ENCODE measurements around the gene CRYL1. TPM values are rescaled to one million over a fixed set of nuclear protein-coding genes. Genes with fewer than 3 reads are reported as not detected.

CRYL1 gene
- total RNA-seq, 2 experiments from 2014 or later = 8.5 to 9.1 TPM

Small RNA genes within 50 kb of the gene (microRNA-seq; reads per million reads assigned to microRNA genes)
- not detected for gene MIR4499 (ENCODE audit: borderline replicate concordance)

Other genes with a start within 250 kb of the CRYL1 start
- gene IFT88, start 41.3 kb upstream of the CRYL1 start, total RNA-seq = 1 to 10 TPM; 4.7 to 4.8 TPM
- gene IL17D, start 177.8 kb upstream of the CRYL1 start, total RNA-seq = under 1 TPM; 0.19 to 0.21 TPM
- 10 to 100 TPM; 21.0 to 23.9 TPM for gene EEF1AKMT1, start 248.1 kb upstream of the CRYL1 start, total RNA-seq

Measured in activated CD4-positive, alpha-beta T cell treated with anti-CD3 and anti-CD28 coated beads for 36 hours (primary cell).